HAP-1 (cell line): Measurements from ENCODE around the gene ASCC2.
"Not testable (repeated sequence)": the region's sequence is repeated elsewhere in the genome, so short reads cannot be mapped to it uniquely, and the experiment has no call there.

ENCODE experiments used
- DNase-seq, 2 experiments: peaks; one replicate each; pipeline ENCODE4 v3.0.0-alpha.2; 2016 to 2020; ENCODE audit warnings: low spot score in 2 of 2
- H3K27me3 ChIP-seq: fragments of 250-450 bp; sonication (Bioruptor Pico); 2 replicates; pipeline ENCODE4 v1.5.1; 2020; ENCODE audit warnings: low read depth, mild to moderate bottlenecking, moderate library complexity
- H3K36me3 ChIP-seq: fragments of 250-450 bp; sonication (Bioruptor Pico); replicated peaks from 2 replicates; pipeline ENCODE4 v1.5.1; 2020; ENCODE audit warnings: mild to moderate bottlenecking
- H3K4me1 ChIP-seq: fragments of 250-450 bp; sonication (Bioruptor Pico); 2 replicates; pipeline ENCODE4 v1.5.1; 2020; ENCODE audit warnings: mild to moderate bottlenecking
- H3K4me3 ChIP-seq: fragments of 250-450 bp; sonication (Bioruptor Pico); 2 replicates; pipeline ENCODE4 v1.5.1; 2020; ENCODE audit warnings: mild to moderate bottlenecking, moderate library complexity
- H3K9me3 ChIP-seq: fragments of 250-450 bp; sonication (Bioruptor Pico); 2 replicates; pipeline ENCODE4 v1.5.1; 2020; ENCODE audit warnings: mild to moderate bottlenecking, moderate library complexity
- in situ Hi-C: fragments of 300-500 bp; cut with MboI; formaldehyde crosslinking; loops from 3 replicates; pipeline ENCODE4 v1.14.3; 2020; ENCODE audit warnings: low sequenced_read_pairs, inconsistent platforms, mixed read lengths

ASCC2 gene

DNA sequence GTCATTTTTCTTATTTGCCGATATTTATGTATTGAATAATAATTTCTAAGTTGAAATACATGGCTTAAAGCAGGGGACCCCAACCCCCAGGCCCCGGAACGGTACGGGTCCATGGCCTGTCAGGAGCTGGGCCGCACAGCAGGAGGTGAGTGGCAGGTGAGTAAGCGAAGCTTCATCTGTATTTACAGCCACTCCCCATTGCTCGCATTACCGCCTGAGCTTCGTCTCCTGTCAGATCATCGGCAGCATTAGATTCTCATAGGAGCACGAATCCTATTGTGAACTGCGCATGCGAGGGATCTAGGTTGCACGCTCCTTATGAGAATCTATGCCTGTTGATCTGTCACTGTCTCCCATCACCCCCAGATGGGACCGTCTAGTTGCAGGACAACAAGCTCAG lies 75.8 kb downstream of the ASCC2 start:
- Histone ChIP-seq H3K4me1 (peaks cover 13% of the 10 kb centered on the region), H3K9me3 (no peaks in the 10 kb centered on the region), H3K36me3 (no peaks in the 10 kb centered on the region; the same call in 1 of the 2 replicates), H3K27me3 (no peaks in the 10 kb centered on the region), H3K4me3 (no peak overlapping the region)
- DNase-seq = no peak
- in situ Hi-C loops = no loop called here

DNA sequence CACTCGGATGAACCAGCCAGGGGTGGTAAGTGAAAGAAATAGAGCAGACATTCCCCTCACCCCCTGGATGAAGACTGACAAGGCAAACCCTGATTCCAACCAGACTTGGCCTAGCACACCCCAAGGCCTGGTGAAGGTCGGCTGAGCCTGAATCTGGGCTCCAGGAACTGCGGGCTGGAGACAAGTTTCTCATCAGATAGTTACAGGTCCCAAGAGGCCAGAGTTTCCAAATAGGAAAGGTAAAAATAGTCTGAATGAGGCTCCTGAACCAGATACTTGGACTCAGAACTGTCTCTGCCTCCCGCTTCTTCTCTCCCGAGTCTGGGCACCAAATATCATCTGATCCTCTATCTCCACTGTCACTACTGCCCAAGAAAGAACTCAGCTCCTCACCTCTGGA lies 79.1 kb downstream of the ASCC2 start:
- H3K27me3 ChIP-seq = no peaks in the 10 kb centered on the region
- in situ Hi-C loops = no loop called here
- peaks cover 6% of the 10 kb centered on the region; the same call in 1 of the 2 replicates for H3K4me1 ChIP-seq
- no peak for DNase-seq
- no peaks in the 10 kb centered on the region for H3K9me3 ChIP-seq
- H3K36me3 ChIP-seq = no peaks in the 10 kb centered on the region
- no peak overlapping the region for H3K4me3 ChIP-seq

DNA sequence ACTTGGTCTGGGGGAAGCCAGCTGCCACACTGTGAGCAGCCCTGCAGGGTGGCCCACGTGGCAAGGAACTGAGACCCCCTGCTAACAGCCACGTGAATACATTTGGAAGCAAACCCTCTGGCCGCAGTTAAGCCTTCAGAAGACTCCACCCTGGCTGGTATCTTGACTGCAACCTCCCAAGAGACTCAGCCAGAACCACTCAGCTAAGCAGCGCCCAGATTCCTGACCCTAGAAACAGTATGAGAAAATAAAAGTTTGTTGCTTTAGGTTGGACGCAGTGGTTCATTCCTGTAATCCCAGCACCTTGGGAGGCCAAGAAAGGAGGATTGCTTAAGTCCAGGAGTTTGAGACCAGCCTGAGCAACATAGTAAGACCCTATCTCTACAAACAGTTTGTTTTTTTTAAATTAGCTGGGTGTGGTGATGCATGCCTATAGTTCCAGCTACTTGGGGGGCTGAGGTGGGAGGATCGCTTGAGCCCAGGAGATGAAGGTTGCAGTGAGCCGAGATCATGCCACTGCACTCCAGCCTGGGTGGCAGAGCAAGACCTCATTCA lies 79.9 kb downstream of the ASCC2 start:
- H3K9me3 ChIP-seq = no peaks in the 10 kb centered on the region
- peaks cover 6% of the 10 kb centered on the region; the same call in 1 of the 2 replicates for H3K4me1 ChIP-seq
- H3K4me3 ChIP-seq = no peak overlapping the region
- no peaks in the 10 kb centered on the region for H3K27me3 ChIP-seq
- in situ Hi-C loops = no loop called here
- no peaks in the 10 kb centered on the region for H3K36me3 ChIP-seq
- DNase-seq = no peak

DNA sequence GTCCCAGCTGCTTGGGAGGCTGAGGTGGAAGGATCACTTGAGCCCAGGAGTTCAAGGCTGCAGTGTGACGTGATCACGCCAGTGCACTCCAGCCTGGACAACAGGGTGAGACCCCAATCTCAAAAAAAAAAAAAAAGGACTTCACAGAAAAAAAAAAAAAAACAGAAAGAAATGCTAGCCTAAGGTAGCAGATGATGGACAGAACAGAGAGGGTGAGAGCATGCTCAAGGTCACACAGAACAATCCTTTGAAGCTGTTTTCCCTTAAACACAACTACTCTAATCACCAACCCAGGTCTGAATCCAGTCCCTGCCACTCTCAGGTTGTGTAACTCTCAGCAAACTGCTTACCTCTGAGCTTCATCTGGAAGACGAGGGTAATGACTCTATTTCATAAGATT lies 81.0 kb downstream of the ASCC2 start:
- no peaks in the 10 kb centered on the region for H3K9me3 ChIP-seq
- no peak for DNase-seq
- in situ Hi-C loops = no loop called here
- H3K36me3 ChIP-seq = no peaks in the 10 kb centered on the region
- H3K4me1 ChIP-seq = peaks cover 6% of the 10 kb centered on the region; the same call in 1 of the 2 replicates
- H3K4me3 ChIP-seq = no peak overlapping the region
- H3K27me3 ChIP-seq = no peaks in the 10 kb centered on the region

DNA sequence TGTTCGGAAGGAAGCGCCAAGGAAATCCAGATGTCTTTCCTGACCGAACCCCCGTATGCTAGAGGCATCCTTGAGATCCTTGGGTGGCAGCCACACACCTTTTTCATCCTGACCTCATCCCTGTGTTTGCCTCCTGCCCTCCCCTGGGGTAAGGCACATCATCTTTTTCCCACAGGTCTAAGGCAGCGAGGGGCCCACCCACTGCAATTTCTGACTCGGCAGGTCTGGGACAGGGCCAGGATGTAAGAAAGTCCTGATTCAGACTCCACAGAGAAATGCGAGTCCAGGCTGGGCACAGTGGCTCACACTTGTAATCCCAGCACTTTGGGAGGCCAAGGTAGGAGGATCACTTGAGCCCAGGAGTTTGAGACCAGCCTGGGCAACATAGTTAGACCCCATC lies 81.7 kb downstream of the ASCC2 start:
- H3K4me3 ChIP-seq = no peak overlapping the region
- H3K27me3 ChIP-seq = no peaks in the 10 kb centered on the region
- H3K36me3 ChIP-seq = no peaks in the 10 kb centered on the region
- peaks cover 6% of the 10 kb centered on the region; the same call in 1 of the 2 replicates for H3K4me1 ChIP-seq
- in situ Hi-C loops = no loop called here
- DNase-seq = no peak
- H3K9me3 ChIP-seq = no peaks in the 10 kb centered on the region

DNA sequence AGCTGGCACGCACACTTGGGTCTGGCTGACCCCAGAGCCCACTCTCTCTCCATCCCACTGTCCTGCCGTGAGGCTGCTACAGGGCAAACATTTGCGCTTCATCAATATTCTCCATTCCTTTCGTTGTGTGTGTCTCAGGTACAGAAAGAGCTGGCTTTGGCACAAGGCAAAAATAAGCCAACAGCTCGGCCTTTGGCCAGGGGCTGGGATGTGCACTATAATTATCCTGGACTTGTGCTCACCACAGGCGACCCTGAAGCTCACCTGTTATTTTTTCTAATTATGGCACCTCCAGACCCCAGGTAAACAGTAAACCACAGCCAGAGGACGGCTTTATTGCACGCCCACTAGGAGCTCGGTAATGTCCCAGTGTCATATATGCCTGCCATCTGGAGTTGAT lies 82.2 kb downstream of the ASCC2 start:
- Histone ChIP-seq H3K27me3 (no peaks in the 10 kb centered on the region), H3K4me1 (peaks cover 6% of the 10 kb centered on the region; the same call in 1 of the 2 replicates), H3K4me3 (no peak overlapping the region), H3K9me3 (no peaks in the 10 kb centered on the region), H3K36me3 (no peaks in the 10 kb centered on the region)
- in situ Hi-C loops = no loop called here
- DNase-seq = no peak

DNA sequence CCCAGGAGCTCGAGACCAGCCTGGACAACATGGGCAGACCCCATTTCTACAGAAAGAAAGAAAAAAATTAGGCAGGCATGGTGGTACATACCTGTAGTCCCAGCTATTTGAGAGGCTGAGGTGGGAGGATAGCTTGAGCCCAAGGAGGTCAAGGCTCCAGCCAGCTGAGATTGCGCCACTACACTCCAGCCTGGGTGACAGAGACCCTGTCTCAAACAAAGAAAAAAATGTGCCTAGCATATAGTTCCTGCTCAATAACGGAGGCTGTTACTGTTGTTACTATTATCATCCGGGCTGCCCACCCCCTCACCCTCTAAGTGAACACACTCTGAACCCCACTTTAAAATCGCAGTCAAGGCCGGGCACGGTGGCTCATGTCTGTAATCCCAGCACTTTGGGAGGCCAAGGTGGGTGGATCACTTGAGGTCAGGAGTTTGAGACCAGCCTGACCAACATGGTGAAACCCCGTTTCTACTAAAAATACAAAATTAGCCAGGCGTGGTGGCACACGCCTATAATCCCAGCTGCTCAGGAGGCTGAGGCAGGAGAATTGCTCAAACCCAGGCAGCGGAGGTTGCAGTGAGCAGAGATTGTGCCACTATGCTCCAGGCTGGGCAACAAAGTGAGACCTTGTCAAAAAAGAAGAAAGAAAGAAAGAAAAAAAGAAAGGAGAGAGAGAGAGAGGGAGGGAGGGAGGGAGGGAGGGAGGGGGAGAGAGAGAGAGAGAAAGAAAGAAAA lies 83.2 kb downstream of the ASCC2 start:
- H3K9me3 ChIP-seq, H3K4me1 ChIP-seq, in situ Hi-C loops, H3K4me3 ChIP-seq, DNase-seq, H3K27me3 ChIP-seq, H3K36me3 ChIP-seq: not testable (repeated sequence)

DNA sequence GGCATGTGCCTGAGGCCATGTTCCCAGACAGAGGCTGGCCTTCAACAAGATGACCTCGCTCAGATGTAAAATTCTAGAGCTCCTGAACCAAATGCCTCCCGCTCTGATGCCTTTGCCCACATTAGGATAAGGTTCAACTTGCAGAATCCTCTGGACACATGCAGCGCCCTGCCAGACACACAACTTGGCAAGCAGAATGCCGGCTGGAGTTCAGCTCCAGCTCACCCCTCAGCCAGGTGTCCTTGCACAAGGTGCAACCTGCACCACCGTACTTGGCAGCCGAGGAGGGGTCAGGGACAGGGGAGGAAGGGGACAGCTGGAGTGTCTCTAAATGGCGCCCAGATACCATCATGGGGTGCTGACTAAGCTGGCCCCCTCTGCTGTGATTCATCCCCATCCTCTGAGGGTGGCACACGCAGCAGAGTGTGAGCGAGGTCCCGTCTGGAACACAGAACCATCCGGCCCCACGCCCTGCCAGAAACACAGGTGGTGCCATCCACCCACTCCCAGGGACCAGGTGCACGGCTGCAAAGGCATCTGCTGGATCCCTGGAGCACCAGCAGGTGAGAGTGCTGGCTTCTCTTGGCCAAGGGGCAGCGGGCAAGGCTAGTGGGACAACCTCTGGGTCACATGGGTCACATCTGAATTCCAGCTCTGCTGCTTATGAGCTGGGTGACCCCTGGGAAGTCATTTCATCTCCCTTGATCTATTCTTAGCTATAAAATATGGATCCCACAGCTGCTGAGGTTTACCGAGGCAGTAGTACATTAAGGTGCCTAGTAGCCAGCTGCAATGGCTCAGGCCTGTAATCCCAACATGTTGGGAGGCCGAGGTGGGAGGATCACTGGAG lies 84.0 kb downstream of the ASCC2 start:
- Histone ChIP-seq H3K4me1 (peaks cover 6% of the 10 kb centered on the region; the same call in 1 of the 2 replicates), H3K9me3 (no peaks in the 10 kb centered on the region), H3K36me3 (no peaks in the 10 kb centered on the region), H3K27me3 (no peaks in the 10 kb centered on the region), H3K4me3 (no peak overlapping the region)
- in situ Hi-C loops = no loop called here
- DNase-seq = no peak

DNA sequence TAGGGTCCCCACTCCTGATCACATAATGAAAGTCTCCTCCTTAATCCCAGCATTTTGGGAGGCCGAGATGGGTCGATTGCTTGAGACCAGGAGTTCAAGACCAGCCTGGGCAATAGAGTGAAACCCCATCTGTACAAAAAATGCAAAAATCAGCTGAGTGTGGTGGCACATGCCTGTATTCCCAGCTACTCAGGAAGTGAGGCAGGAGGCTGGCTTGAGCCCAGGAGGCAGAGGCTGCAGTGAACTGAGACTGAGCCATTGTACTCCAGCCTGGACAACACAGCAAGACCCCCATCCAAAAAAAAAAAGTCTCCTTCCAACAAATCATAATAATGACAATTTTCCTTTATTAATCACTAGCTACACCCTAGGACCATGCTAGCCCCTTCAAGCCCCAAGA lies 86.4 kb downstream of the ASCC2 start:
- no peak for DNase-seq
- Histone ChIP-seq H3K4me1 (no peaks in the 10 kb centered on the region), H3K4me3 (no peak overlapping the region), H3K36me3 (no peaks in the 10 kb centered on the region), H3K9me3 (no peaks in the 10 kb centered on the region), H3K27me3 (no peaks in the 10 kb centered on the region)
- in situ Hi-C loops = no loop called here

DNA sequence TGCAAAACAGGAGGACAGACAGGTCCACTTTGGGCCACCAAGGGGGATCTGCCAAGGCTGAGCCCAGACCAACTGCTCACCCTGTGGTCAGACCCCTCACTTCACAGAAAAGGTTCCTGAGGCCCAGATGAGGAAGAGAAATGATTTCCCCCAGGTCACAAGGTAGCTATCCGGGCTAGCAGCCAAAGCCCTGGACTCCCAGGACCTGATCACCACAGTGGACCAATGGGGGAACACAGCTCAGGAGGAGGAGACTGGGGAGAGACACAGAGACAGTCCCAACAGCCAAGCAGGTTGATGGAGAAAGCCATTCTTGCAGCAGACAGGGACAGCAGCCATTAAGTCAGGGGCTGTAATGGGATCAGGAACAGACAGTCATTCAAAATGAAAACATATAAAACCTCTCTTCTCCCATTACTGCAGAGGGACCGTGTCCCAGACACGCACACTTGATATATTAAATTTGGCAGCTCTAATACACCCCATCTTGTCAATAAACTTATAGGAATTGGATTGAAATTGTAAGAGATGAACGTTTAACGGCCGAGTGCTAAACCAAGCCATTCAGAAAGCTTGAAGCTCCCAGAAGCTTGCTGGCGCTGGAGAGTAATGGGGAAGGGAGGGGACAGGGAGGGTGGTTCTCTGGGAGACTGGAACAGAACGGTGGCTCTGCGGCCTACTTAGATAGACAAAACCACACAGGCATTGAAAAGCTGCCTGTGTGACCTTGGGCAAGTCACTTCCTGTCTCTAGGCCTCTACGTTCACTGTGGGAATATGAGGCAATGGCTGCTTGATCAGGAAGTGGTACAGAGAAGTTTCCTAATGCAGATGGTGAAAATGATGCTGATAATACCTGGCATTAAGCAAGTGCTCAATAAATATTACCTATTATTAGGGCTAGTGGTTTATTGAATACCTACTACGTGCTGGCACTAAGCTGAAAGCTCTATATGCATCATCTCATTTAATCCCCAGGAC lies 87.2 kb downstream of the ASCC2 start:
- no peaks in the 10 kb centered on the region for H3K4me1 ChIP-seq
- in situ Hi-C loops = no loop called here
- no peaks in the 10 kb centered on the region for H3K36me3 ChIP-seq
- DNase-seq = no peak
- no peaks in the 10 kb centered on the region for H3K27me3 ChIP-seq
- H3K9me3 ChIP-seq = no peaks in the 10 kb centered on the region
- H3K4me3 ChIP-seq = no peak overlapping the region

DNA sequence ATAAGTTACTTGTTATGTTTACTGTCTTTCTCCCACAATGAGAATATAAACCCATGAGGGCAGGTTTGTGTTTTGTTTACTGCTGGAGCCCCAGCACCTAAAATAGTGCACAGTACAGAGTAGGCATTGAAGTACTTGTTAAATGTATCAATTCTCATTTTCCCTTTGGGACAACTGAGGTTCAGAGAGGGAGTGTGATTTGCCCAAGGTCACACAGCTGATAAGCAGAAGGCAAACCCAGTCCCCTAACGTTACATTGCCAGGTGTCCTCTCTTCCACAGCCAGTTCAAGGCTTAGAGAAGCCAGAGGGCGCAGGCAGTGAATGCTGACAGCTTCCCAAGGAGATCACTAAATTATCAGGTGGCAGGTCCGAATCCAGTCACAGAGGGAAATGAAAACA lies 88.0 kb downstream of the ASCC2 start:
- H3K36me3 ChIP-seq = no peaks in the 10 kb centered on the region
- H3K4me3 ChIP-seq = no peak overlapping the region
- H3K9me3 ChIP-seq = no peaks in the 10 kb centered on the region
- H3K4me1 ChIP-seq = no peaks in the 10 kb centered on the region
- H3K27me3 ChIP-seq = no peaks in the 10 kb centered on the region
- no peak for DNase-seq
- in situ Hi-C loops = no loop called here

DNA sequence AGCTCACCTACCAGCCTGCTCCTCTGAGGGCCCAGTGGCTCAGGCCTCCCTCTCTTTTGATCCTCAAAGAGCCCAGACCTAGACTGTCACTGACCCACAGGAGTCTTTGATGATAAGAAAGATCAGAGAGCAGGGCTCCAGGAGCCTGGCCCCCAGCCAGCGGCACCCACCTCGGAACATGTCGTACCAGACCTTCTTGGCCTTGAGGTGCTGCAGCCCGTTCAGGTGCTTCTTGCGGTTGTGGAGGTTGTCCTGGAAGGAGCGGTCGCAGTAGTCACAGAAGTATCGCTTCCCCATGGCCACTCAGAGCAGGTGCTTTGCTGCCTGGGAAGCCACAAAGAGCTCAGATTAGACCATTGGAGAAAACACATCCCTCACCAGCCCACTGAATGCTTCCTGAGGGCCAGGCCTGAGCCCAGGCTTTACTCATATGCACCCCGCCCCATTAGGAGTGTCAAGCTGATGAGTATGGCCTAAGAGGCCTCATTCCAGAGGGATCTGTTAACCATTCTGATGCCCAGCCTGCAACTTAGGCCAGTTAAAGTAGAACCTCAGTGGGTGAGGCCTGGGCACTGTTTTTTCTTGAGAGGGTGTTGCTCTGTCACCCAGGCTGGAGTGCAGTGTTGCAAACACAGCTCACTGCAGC lies 89.7 kb downstream of the ASCC2 start:
- H3K36me3 ChIP-seq = no peaks in the 10 kb centered on the region
- no peak overlapping the region for H3K4me3 ChIP-seq
- no peaks in the 10 kb centered on the region for H3K4me1 ChIP-seq
- no peaks in the 10 kb centered on the region for H3K9me3 ChIP-seq
- DNase-seq = no peak
- H3K27me3 ChIP-seq = no peaks in the 10 kb centered on the region
- in situ Hi-C loops = no loop called here

DNA sequence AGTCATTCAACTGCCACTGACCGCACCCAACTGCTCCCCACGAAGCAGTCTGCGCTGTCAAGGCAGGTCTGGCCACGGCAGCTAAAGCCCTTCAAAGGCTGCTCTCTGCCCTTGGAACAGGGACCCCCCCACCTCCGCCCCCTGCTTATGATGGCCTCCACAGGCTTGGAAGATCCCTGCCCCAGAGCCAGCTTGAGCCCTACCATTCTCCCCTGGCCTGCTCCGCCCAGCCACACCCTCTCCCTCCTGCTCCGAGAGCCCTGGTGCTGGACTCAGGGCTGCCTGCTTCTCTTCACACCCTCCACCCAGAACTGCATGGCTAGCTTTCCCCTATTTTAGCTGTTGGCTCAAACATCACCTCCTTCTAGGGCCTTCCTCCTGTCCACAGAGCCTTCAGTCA lies 90.2 kb downstream of the ASCC2 start:
- H3K36me3 ChIP-seq = no peaks in the 10 kb centered on the region
- no peak overlapping the region for H3K4me3 ChIP-seq
- H3K9me3 ChIP-seq = no peaks in the 10 kb centered on the region
- no peak for DNase-seq
- H3K27me3 ChIP-seq = no peaks in the 10 kb centered on the region
- in situ Hi-C loops = no loop called here
- H3K4me1 ChIP-seq = no peaks in the 10 kb centered on the region
